Neural progenitor cell (in vitro differentiated cells): Measurements from ENCODE around the gene SLC16A4.

ENCODE experiments used
- EZH2 ChIP-seq: fragments of 200-600 bp; sonication (generic); IDR thresholded peaks from 2 replicates; pipeline ENCODE4 v1.6.1; 2017; ENCODE audit warnings: antibody characterized with exemption, mild to moderate bottlenecking, moderate library complexity
- EZH2phosphoT487 ChIP-seq: fragments of 200-600 bp; sonication (generic); IDR thresholded peaks from 2 replicates; pipeline ENCODE4 v1.6.1; 2017; ENCODE audit warnings: antibody characterized with exemption
- TF ChIP-seq, protein P1 (sequence below): fragments of 200-600 bp; sonication (generic); IDR thresholded peaks from 2 replicates; pipeline ENCODE4 v1.5.1; 2017; ENCODE audit warnings: antibody characterized with exemption, mild to moderate bottlenecking

DNA sequence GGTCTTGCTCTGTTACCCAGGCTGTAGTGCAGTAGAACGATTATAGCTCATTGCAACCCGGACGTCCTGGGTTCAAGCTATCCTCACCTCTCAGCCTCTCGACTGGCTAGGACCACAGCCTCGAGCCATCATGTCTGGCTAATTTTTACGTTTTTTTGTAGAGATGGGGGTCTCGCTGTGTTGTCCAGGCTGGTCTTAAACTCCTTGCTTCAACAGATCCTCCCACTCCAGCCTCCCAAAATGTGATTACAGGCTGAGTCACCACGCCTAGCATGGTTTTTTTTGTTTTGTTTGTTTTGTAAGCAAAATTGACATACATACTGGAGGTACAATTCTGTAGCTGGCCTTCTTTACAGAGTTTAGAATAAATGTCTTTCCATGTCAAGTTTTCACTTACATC, 17.7 kb upstream of the SLC16A4 start:
- TF ChIP-seq, protein P1, sequence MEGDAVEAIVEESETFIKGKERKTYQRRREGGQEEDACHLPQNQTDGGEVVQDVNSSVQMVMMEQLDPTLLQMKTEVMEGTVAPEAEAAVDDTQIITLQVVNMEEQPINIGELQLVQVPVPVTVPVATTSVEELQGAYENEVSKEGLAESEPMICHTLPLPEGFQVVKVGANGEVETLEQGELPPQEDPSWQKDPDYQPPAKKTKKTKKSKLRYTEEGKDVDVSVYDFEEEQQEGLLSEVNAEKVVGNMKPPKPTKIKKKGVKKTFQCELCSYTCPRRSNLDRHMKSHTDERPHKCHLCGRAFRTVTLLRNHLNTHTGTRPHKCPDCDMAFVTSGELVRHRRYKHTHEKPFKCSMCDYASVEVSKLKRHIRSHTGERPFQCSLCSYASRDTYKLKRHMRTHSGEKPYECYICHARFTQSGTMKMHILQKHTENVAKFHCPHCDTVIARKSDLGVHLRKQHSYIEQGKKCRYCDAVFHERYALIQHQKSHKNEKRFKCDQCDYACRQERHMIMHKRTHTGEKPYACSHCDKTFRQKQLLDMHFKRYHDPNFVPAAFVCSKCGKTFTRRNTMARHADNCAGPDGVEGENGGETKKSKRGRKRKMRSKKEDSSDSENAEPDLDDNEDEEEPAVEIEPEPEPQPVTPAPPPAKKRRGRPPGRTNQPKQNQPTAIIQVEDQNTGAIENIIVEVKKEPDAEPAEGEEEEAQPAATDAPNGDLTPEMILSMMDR, result no peak
- no peak for TF ChIP-seq EZH2
- TF ChIP-seq EZH2phosphoT487, result no peak
